ENCODE results near the gene NCF4. TPM values are rescaled to one million over a fixed set of nuclear protein-coding genes. Genes with fewer than 3 reads are reported as not detected.

The NCF4 gene
- total RNA-seq, 1 experiment from 2014 or later, result not detected

GRCh38 chr22:36858156-36858555 is 2.6 kb upstream of the NCF4 start:
- WGBS (ENCODE audit: extremely low coverage, insufficient read length, low lambda C conversion rate), result no CpG with 5 or more reads among the region's 9 CpGs
- Histone ChIP-seq H3T11ph (ENCODE audit: low read length) (no peak overlapping the region), H4K20me1 (ENCODE audit: control insufficient read depth, insufficient read depth, insufficient read length) (no peaks in the 10 kb centered on the region), H4K91ac (ENCODE audit: insufficient read length, low read depth, low read length) (no peak overlapping the region), H3K27ac (ENCODE audit: insufficient read length, low read depth, low read length) (no peak overlapping the region), H3K9me3 (ENCODE audit: control insufficient read depth, low read depth, low read length) (no peaks in the 10 kb centered on the region), H2BK12ac (ENCODE audit: insufficient read length, low read depth, low read length) (no peak overlapping the region), H3K79me2 (ENCODE audit: insufficient read depth, low read length) (no peaks in the 10 kb centered on the region), H3K18ac (ENCODE audit: insufficient read length, low read depth, low read length) (no peak overlapping the region), H3K79me1 (ENCODE audit: insufficient read depth, low read depth, low read length, poor library complexity, severe bottlenecking) (no peaks in the 10 kb centered on the region), H2AK5ac (ENCODE audit: insufficient read length, low read length) (no peak overlapping the region), H3K27me3 (ENCODE audit: insufficient read depth, low read length) (no peaks in the 10 kb centered on the region; the same call in 1 of the 2 replicates), H2AFZ (ENCODE audit: low read length) (no peak overlapping the region), H3K23ac (ENCODE audit: insufficient read length, low read depth, low read length) (no peak overlapping the region), H3K56ac (ENCODE audit: insufficient read length, low read depth, low read length) (no peak overlapping the region), H4K8ac (replicated peaks; ENCODE audit: insufficient read length, low read depth, low read length) (no peak overlapping the region), H3K4me2 (ENCODE audit: insufficient read depth, insufficient read length, low read length) (no peak overlapping the region), H2BK120ac (ENCODE audit: low read depth, low read length, poor library complexity, severe bottlenecking) (no peak overlapping the region), H4K5ac (ENCODE audit: insufficient read length, low read depth, low read length) (no peak overlapping the region), H2BK20ac (ENCODE audit: low read depth, low read length, poor library complexity, severe bottlenecking) (no peak overlapping the region), H2BK5ac (ENCODE audit: insufficient read length, low read length) (no peak overlapping the region), H3K4ac (ENCODE audit: low read depth, low read length) (no peak overlapping the region), H3K23me2 (ENCODE audit: insufficient read length, low read depth, low read length, poor library complexity, severe bottlenecking) (no peaks in the 10 kb centered on the region), H3K9ac (ENCODE audit: extremely low read depth, insufficient read length, low read length) (no peak overlapping the region), H2BK15ac (ENCODE audit: low read depth, low read length) (no peak overlapping the region), H3K14ac (ENCODE audit: insufficient read depth, low read length) (no peak overlapping the region), H3K4me1 (ENCODE audit: insufficient read depth, low read length) (no peaks in the 10 kb centered on the region)
- peaks cover 2 to 4% (median 4%) of the 10 kb centered on the region in 3 experiments; a peak in 3 of 7 replicates for H3K36me3 Mint-ChIP-seq (ENCODE audit: insufficient read depth in 1 of 3, low read depth in 3 of 3)
- H3K4me3 Mint-ChIP-seq, result no peak overlapping the region
- H3K27me3 Mint-ChIP-seq (ENCODE audit: low read depth), result peaks cover 36% of the 10 kb centered on the region
- DNase-seq, result no peak
- H3K27ac Mint-ChIP-seq, result no peak overlapping the region
- H3K9me3 Mint-ChIP-seq, result peaks cover 2 to 3% of the 10 kb centered on the region in 2 experiments; a peak in 2 of 5 replicates
- TF ChIP-seq, protein P1, sequence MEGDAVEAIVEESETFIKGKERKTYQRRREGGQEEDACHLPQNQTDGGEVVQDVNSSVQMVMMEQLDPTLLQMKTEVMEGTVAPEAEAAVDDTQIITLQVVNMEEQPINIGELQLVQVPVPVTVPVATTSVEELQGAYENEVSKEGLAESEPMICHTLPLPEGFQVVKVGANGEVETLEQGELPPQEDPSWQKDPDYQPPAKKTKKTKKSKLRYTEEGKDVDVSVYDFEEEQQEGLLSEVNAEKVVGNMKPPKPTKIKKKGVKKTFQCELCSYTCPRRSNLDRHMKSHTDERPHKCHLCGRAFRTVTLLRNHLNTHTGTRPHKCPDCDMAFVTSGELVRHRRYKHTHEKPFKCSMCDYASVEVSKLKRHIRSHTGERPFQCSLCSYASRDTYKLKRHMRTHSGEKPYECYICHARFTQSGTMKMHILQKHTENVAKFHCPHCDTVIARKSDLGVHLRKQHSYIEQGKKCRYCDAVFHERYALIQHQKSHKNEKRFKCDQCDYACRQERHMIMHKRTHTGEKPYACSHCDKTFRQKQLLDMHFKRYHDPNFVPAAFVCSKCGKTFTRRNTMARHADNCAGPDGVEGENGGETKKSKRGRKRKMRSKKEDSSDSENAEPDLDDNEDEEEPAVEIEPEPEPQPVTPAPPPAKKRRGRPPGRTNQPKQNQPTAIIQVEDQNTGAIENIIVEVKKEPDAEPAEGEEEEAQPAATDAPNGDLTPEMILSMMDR (conservative IDR thresholded peaks at IDR 0.05), result no peak
- peaks cover 4 to 8% of the 10 kb centered on the region in 2 experiments; a peak in 3 of 4 replicates for H3K4me1 Mint-ChIP-seq
